GM12865 (cell line): ENCODE data around the gene TBCD.

Experiments
- DNase-seq: peaks from one replicate; pipeline ENCODE4 v3.0.0; 2010; ENCODE audit warnings: low read depth
- H3K4me3 ChIP-seq: 2 replicates; pipeline ENCODE4 v1.5.1; 2011; ENCODE audit warnings: mild to moderate bottlenecking, low read depth, low read length, control low read depth
- TF ChIP-seq, protein P1 (sequence below): IDR thresholded peaks from 2 replicates; pipeline ENCODE4 v1.5.1; 2011; ENCODE audit warnings: low read length, control low read depth, low read depth, inconsistent platforms; ENCODE audit not compliant: insufficient read depth; ENCODE audit errors: missing control alignments

TBCD gene

GRCh38 chr17:82931699-82932517, 180.0 kb downstream of the TBCD start:
- no peak for DNase-seq
- TF ChIP-seq, protein P1, sequence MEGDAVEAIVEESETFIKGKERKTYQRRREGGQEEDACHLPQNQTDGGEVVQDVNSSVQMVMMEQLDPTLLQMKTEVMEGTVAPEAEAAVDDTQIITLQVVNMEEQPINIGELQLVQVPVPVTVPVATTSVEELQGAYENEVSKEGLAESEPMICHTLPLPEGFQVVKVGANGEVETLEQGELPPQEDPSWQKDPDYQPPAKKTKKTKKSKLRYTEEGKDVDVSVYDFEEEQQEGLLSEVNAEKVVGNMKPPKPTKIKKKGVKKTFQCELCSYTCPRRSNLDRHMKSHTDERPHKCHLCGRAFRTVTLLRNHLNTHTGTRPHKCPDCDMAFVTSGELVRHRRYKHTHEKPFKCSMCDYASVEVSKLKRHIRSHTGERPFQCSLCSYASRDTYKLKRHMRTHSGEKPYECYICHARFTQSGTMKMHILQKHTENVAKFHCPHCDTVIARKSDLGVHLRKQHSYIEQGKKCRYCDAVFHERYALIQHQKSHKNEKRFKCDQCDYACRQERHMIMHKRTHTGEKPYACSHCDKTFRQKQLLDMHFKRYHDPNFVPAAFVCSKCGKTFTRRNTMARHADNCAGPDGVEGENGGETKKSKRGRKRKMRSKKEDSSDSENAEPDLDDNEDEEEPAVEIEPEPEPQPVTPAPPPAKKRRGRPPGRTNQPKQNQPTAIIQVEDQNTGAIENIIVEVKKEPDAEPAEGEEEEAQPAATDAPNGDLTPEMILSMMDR, result no peak
- H3K4me3 ChIP-seq, result no peak overlapping the region

- DNase-seq, result no peak
- no peak overlapping the region for H3K4me3 ChIP-seq
- TF ChIP-seq, protein P1, result no peak
Observed at GRCh38 chr17:82932518-82933310, 180.8 kb downstream of the TBCD start.

- no peak for DNase-seq
- no peak overlapping the region for H3K4me3 ChIP-seq
- TF ChIP-seq, protein P1, result no peak
Observed at GRCh38 chr17:82933911-82934310, 182.0 kb downstream of the TBCD start.

- TF ChIP-seq, protein P1, result no peak
- DNase-seq, result no peak
- no peak overlapping the region for H3K4me3 ChIP-seq
Observed at GRCh38 chr17:82935966-82936767, 184.3 kb downstream of the TBCD start.

- TF ChIP-seq, protein P1, result no peak
- DNase-seq, result no peak
- no peak overlapping the region for H3K4me3 ChIP-seq
Observed at GRCh38 chr17:82936768-82937171, 184.9 kb downstream of the TBCD start.

DNA sequence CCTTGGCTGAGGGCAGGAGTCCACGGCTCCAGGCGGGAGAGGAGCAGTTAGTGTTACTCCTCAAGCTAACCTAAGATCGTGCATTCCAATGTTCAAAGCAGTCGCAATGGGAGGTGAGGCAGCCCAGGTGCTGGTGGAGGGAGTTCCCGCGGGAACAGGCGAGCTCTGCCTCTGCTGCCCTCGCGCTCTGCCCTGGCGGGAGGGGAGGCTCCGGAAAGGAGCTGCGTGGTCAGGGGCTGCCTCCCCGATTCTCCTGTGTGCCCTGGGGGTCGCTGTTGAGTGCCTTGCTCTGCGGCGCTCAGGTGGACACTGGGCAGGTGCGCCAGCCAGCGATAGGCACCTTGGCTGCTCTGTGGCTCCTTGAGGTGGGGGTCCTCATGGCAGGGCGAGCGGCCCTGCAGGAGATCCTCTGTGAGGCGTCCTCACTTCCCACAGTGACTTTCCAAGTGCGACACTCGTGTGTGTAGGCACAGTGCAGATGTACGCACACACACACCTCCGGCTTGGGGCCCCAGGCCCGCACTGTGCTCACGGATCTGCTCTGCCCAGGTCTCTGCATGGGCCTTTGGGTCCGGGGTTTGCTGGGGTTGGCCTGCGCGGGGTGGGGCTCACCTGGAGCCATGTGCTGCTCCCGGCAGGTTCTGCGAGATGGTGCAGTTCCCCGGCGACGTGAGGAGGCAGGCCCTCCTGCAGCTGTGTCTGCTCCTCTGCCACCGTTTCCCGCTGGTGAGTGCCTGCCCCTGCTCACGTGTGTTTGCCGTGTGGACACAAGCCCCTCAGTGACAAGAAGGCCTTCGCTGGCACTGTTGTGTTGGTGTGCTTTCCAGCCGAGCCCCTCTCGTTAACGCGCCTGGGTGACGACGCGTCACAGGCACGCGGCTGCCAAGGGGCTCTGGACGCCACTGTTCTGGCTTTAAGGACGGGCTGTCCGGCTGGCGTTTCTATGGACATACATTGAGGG, 185.8 kb downstream of the TBCD start:
- no peak for DNase-seq
- no peak overlapping the region for H3K4me3 ChIP-seq
- TF ChIP-seq, protein P1, result no peak
